Measurements from ENCODE around the gene GRIPAP1.
A peak's percentile ranks its signal among the peaks of the same experiment; 100 is the strongest.

The GRIPAP1 gene, protein sequence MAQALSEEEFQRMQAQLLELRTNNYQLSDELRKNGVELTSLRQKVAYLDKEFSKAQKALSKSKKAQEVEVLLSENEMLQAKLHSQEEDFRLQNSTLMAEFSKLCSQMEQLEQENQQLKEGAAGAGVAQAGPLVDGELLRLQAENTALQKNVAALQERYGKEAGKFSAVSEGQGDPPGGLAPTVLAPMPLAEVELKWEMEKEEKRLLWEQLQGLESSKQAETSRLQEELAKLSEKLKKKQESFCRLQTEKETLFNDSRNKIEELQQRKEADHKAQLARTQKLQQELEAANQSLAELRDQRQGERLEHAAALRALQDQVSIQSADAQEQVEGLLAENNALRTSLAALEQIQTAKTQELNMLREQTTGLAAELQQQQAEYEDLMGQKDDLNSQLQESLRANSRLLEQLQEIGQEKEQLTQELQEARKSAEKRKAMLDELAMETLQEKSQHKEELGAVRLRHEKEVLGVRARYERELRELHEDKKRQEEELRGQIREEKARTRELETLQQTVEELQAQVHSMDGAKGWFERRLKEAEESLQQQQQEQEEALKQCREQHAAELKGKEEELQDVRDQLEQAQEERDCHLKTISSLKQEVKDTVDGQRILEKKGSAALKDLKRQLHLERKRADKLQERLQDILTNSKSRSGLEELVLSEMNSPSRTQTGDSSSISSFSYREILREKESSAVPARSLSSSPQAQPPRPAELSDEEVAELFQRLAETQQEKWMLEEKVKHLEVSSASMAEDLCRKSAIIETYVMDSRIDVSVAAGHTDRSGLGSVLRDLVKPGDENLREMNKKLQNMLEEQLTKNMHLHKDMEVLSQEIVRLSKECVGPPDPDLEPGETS

DNA sequence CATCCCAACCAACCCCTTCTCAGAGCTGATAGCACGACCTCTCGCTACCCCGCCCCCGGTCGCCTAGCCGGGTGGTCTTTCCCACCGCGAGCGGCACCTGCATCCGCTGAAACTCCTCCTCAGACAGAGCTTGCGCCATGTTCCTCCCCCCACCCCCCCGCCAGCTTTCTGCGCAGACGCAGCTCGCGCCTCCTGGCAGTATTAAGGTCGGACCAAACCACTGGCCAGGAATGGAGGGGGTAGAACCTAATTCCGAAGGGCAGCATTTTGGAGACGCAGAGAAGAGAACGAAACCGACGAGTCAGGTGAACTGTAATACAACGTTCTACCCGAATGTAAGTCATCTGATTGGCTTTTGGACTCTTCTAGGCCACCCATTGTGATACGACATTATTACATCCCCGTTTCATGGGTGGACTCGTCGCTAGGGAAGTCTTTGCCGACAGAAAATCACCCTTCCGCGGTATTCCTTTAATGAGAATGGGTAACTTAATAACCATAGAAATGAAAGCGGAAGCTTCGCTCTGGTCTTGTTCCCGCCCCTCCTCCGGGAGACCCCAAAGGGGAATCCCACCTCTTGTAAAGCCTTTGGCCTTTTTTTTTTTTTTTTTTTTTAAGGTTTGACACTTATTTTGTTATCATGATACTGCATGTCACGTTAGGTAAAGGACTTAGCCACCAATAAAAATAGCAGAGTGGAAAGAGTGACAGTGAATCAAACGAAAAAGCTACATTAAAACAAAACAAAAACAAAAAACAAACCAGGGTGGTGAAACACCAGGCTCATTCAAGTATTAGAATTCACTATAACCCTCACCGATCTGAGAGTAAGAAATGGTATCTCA lies at the start of gene GRIPAP1:
GRIPAP1 (minus strand) TSS at position 174 of the 845 bp plus-strand sequence; CDS start at position 139, 35 bp downstream.
- peak; percentile 80 for DNase-seq

DNA sequence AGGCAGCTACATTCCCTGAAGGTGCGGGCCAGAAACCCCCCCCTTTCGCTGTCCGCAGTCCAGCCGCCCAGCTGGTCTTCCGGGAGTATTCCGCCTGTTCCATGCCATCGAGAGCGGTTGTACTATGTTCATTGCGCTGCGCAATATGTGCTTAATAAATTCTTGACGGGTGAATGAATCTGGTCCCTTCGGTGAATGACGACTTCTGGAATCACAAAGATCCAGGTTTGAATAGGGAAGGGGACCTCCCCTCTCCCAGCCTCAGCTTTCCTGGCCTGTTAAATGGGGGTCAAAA lies 41.9 kb upstream of the GRIPAP1 start:
- no peak for DNase-seq

DNA sequence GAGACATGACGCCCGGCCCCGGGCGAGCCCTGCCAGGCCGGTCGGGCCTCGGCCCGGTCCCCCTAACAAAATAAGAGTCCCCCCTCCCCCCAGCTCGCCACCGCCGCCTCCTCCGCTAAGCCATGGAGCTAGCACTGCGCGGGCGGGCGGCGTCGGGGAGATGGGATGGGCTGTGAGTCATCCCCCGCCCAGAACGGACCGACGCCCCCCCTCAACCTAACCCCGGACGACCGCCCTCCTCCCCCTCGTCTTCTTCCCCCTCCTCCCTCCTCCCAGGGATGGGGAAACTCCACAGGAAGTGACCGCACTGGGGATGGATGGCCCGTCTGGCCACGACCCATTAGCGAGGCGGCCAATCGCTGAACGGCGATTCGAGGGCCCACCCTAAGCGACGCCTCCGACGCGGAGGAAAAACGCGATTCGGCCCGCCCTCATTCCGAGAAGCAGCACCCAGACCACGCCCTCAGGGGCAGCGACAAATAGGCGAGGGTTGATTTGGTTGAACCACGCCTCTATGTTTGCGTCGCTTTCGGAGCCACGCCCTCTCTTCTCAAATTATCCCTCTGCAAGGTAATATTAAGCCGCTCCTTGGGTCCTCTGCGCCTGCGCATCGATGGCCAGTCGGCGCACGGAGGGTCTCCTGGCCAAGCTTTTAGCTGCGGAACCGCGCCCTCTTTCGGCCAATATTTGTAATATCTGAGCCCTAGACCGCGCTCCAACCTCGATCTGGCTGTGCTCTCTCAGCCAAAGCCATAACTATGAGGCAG lies 41.3 kb upstream of the GRIPAP1 start, which contains the start of gene TFE3:
TFE3 (minus strand) TSS at position 138 of the 767 bp plus-strand sequence; CDS start at position 7, 131 bp downstream.
- DNase-seq = peak; percentile 92

DNA sequence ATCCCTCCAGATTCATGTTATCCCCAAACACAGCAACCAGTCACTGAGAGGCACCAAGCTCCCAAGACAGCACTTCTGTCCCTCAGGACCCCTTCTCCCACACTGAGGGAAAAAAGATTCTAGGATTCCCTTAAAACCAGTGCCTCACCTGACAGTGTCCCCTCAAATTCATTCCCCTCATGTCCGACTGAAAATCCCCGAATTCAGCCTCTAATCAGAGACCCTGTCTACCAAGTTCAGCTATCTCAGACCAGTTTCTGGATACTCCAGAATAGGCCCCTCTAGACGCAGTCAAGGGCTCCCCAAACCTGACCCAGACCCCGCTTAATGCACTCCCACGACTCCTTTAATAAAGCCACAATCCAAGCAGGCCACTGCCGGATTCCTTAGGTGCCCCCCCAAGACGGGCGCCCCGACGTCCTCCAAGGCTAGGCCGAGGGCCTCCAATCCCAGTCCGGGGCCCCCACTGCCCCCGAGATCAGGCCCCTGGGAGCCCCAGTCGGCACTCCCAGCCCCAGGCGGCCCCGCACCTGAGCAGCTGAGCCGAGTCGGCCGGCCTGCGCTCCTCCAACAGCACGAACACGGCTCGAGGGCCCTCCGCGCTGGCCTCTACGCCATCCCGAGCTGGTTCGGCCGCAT lies 40.6 kb upstream of the GRIPAP1 start:
- no peak for DNase-seq

DNA sequence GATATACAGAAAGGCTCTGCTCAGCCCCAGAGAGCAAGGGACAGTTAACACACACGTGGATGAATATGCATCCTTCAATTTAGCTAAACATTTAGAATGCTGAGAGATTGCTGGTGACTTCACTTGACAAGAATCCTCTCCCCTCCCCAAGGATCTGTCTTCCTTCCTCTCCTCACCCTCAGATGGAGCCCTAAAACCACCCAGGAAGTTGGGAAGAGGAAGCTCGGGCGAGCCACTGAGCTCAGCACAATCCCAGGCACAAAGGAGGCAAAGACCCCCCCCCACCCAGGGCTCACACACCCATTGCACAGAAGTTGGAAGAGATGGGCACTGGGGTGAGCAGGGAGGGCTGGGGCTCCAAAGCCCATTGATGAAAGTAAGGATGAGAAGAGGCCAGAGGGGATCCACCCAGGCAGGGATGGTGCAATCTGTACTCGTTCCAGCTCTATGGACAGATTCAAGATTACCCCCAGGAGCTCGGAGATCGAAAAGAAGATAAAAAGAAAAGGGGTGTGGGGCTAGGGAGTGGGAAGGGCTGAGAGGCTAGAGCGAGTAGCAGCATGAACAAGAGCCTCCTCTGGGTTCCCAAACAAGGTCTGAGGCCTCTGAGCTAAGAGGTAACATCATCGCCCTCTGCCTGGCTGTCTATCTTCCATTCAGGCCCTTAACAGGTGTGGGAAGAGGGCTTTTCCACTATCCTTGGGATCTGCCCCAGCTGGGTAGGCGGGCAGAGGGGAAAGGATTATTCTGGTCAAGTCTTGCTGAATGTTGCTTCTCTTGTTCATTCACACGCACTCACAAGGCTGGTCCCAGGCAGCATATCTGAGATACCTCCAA lies 39.9 kb upstream of the GRIPAP1 start:
- DNase-seq = no peak

DNA sequence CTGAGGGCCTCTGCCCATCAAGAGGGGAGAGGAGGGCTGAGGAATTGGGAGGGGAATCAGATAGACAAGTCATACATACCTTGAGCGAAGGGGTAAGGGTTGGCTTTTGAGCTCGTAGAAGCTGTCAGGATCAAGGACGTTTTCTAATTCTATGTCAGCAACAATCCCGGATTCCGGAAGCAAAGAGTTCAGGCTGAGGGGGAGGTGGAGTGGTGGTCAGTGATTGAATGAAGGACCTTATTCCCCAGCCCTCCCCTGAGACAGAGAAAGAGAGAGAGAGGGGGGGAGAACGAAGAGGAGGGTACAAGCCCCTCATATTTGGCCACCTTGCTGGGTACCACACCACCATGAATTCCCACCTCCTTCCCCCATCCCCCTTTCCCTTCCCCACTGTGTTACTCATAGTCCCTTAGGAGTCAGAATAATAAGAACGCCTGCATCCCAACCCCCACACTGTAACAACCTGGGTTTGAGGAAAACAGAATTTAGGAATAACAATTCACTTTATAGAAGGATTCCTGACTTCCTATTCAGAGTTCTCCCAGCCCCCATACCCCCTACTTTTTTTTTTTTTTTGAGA lies 38.4 kb upstream of the GRIPAP1 start:
- DNase-seq = no peak

DNA sequence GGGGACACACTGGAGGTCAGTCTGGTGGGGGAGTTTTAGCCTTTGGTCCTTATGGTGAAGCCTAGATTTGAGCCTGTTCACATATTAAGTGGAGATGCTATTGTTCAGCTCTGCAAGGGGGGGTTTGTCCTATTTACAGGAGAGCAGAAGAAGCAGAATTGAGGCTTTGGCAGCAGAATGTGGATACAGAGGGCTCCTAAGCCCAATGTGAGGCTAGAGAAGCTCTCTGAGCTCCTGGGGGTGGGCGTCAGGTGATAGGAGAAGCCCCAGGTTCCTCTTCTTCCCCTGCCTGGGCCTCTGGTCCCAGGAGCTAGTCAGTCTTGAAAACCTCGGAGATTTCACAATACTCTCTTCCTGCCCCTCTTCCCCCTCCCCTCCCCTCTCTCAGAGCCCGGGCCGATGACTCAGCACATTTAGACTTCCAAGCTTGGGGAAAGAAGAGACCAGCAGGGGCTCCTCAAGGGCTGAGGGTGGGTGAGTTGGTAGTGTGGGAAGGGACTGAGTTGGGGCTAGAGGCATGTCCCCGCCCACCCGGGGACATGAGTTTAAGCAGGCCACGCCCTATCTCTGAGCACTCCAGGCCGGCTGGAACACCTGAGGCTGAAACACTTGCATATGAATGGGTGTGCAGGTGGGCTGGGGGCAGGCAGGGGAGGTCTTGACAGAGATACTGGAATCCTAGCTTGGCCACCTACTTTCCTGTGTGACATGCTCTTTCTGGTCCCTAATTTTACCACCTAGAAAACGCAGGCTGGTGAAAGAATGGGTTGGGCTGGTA lies 37.7 kb upstream of the GRIPAP1 start:
- no peak for DNase-seq

DNA sequence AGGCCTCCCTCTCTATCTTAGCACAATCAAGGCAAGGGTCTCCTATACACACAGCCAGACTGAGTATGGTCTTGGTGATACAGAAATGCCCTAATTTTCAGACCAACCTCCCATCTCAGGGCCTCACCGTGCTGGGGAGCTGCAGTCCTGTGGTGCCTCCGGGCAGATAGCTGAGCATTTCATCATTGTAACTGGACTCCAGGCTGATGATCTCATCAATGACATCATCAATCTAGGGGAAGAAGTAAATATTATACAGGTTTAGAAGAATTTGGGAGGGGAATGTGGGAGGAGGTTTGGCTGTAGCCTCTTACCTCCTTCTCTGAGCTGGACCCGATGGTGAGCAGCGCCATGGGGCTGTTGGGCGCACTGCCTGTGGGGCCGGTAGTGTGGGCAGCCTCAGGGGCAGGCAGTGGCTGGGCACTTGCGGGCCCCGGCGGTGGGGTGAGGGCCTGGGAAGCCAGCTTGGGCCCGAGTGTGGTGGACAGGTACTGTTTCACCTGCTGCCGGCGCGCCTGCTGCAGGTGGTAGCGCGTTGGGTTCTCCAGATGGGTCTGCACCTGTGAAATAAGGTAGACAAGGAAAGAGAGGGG lies 35.9 kb upstream of the GRIPAP1 start:
- DNase-seq = no peak

DNA sequence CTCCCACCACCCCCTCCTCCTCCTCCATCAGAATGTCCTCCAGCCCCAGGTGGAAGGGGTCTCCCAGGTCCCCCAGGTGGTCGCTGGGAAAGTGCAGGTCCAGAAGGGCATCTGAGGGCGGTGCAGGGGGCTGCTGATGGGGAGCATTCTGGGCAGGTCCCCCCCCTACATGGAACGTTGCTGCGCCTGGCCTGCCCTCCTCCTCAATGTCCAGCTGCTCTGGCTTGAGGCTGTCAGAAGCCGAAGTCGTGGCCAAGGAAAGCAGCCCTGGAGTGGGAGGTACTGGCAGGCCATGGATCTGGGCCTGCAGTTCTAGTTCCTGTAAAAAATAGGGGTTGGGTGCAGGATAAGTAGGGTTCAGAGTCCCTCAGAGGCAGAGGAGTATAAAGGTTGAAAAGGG lies 28.2 kb upstream of the GRIPAP1 start:
- no peak for DNase-seq

DNA sequence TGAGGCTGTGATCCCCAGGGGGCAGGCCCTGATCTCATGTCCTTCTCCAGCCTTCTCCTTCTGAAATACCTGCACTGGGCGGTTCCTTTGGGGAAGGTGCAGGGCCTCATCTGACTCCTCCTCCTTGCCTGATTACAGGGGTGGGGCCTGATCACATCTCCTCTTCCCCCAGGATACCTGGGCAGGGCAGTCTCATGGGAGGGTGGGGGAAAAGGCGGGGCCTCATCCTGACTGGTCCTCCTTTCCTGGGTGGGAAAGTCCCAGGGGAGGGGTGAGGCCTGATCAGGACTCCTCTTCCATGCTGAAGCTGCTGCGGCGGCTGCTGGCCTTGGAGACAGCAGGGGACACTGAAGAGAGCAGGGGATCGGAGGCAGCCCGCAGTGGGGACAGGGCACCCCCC lies 27.8 kb upstream of the GRIPAP1 start:
- no peak for DNase-seq

DNA sequence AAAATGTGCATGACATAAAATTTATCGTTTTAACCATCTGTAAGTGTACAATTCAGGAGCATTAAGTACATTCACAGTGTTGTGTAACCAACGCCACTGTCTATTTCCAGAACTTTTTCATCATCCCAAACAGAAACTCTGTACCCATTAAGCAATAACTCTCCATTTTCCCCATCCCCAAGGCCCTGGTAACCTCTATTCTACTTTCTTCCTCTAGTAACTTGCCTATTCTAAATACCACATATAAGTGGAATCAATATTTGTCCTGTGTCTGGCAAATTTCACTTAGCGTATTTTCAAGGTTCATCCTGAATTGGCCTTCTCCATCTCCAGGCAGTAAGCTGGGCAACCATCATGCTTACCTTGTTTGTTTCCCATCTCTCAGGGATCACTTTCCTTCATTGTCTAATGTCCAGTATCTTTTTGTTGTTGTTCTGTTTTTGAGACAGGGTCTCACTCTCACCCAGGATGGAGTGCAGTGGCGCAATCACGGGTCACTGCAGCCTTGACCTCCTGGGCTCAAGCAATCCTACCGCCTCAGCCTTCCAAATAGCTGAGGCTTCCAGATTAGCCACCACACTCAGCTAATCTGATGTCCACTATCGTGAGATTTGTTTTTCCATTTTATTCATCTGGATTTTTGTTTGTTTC lies 17.7 kb upstream of the GRIPAP1 start:
- DNase-seq = no peak

DNA sequence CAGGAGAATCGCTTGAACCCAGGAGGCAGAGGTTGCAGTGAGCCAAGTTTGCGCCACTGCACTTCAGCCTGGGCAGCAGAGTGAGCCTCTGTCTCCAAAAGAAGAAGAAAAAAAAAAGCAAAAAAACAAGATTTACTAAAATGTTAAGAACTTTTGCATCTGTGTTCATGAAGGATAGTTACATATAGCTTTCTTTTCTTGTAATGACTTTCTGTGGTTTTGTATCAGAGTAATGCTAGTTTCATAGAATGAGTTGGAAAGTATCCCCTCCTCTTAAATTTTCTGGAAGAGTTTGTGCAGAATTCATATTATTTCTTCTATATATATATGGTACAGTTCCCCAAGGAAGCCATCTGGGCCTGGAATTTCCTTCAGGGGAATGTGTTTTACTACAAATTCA lies 17.0 kb upstream of the GRIPAP1 start:
- no peak for DNase-seq

DNA sequence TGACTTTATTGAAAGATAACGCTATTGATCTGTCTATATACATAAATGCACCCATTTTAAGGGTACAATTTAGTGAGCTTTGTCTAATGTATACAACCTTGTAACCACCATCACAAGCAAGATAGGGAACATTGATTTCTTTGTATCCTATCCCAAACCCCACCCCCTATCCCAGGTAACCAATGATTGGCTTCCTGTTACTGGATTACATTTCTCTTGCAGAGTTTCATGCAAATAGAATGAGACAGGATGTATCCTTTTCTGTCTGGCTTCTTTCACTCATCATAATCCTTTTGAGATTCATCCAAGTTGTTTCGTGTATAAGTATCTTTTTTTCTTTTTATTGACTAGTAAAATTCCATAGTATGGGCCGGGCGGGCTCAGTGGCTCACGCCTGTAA lies 1.6 kb upstream of the GRIPAP1 start:
- no peak for DNase-seq

DNA sequence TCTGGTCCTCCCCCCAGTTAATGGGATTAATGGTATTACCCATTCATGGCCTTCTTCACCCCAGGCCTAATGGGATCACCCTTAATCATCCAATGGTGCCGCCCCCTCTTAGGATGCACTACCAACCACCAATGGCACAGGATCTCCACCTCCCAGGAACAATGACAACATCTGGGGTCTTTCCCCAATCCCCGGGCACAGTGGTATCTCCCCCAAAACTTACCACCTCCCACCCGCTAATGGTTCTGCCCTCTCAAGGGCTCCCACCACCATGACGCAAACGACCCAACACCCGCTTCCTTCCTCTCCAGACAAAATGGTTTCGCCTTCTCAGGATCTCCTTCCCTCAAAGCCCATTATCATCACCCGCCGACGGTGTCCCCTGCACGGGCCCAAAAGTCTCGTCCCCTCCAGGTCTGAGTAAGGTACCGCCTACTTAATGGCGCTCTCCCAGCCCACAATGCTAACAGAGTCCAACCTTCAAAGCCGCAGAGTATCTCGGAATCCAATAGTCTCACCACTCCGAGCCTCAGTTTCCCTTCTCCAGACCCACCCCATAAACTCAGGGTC lies 458 bp downstream of the GRIPAP1 start:
- DNase-seq = peak; percentile 1

DNA sequence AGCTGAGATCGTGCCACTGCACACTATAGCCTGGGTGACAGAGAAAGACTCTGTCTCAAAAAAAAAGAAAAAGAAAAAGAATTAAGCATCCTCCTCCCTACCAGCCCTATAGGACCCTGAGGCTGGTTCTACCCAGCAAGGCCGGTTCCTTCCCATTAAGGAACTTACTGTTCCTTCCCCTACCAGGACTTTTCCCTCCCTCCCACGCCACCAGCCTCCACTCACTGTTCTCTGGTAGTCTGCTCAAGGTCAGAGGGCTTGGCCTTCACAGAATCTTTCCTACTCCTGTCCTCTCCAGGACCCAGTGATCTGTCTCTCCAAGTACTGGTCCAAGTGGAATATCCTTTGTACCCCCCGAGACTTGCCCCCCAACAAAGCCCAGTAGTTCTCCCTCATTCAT lies 1.4 kb downstream of the GRIPAP1 start:
- no peak for DNase-seq

DNA sequence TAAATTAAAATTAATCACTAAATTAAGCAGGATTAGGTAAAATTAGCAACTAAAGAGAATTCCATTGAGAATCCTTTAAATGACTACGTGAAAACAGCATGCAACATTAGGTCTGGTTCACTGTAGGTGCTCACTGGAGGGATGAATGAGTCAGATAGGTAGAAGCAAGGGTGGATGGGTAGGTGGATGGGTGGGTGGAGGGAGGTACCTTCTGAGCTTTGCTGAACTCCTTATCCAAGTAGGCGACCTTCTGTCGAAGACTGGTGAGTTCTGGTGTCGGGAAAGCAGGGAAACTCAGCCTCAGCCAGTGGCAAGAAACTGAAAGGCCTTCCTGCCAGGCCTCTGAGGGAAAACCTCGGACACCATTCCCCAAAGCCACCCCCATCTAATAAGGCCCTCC lies 3.0 kb downstream of the GRIPAP1 start:
- DNase-seq = no peak

DNA sequence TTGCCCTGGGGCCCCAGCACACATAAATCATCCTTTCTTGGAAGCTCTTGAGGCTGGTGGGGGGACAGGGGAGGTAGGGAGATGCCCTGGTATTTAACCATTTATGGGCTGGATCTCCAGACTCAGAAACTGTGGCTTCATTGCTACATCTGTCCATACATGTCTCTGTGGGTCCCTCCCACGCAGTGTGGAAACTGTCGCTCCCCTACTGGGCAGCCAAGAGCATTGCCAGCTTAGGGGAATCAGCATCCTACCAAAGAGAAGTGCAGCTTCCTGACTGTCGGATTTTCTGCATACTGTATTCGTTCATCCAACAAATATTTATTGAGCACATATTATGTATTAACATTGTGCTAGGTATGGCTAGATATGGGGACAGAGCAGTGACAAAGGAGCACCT lies 3.7 kb downstream of the GRIPAP1 start:
- no peak for DNase-seq

DNA sequence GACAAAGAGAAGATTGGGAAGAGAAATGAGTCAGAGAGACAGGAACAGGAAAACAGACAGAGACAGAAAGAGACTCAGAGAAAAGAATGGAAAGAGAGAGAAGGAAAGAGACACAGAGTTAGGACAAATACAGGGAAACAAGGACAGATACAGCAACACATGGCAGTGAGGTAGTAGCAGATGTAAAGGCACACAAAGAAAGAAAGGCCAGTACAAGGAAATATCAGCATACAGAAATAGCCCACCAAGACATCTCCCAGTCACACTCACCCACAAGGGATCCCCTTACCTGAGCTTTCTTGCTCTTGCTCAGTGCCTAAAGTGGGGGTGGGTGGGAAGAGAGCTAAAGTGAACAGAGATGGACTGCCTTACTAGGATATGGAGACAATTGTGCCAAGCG lies 4.2 kb downstream of the GRIPAP1 start:
- no peak for DNase-seq

DNA sequence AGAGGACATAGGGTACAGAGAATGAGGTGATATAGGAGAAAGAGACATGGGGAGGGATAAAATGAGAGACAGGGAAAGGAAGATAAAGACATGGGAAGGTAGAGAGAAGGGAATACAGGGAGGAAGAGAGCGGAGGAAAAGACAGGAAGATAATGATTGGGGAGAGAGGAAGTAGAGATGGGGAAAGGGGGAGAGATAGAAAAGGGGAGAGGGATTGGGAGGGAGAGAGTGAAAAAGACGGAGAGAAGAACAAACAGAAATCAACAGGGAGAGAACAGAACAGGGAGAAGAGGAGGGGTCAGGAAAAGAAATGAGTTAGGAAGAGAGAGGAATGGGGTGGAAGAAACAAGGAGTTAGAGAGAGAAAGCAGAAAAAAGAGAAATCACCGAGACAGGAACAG lies 4.6 kb downstream of the GRIPAP1 start:
- no peak for DNase-seq
